Esophagus squamous epithelium (tissue), 5 donors: ENCODE measurements around the gene TTLL4. TPM values are rescaled to one million over a fixed set of nuclear protein-coding genes. Genes with fewer than 3 reads are reported as not detected.
A peak's percentile ranks its signal among the peaks of the same experiment; 100 is the strongest.

ENCODE experiments used
- DNase-seq: peaks from one replicate; lab custom pipeline; 2025; lab: John Stamatoyannopoulos, UW
- H3K27ac ChIP-seq, 4 donors: fragments of 200-600 bp; sonication (generic); one replicate each; pipeline ENCODE4 v1.5.1; 2016 to 2019; ENCODE audit warnings: mild to moderate bottlenecking in 1 of 4
- H3K27me3 ChIP-seq, 4 donors: fragments of 200-600 bp; sonication (generic); 1 replicate in 3 of 4; 2 replicates in 1 of 4; pipeline versions ENCODE4 v1.5.1 to v1.6.0; 2017 to 2021; ENCODE audit warnings: antibody characterized with exemption in 1 of 4
- H3K36me3 ChIP-seq, 3 donors: fragments of 200-600 bp; sonication (generic); one replicate each; pipeline ENCODE4 v1.5.1; 2016 to 2019
- H3K4me1 ChIP-seq, 3 donors: fragments of 200-600 bp; sonication (generic); one replicate each; pipeline ENCODE4 v1.5.1; 2017 to 2019
- H3K4me3 ChIP-seq, 4 donors: fragments of 200-600 bp; sonication (generic); 1 replicate in 3 of 4; 2 replicates in 1 of 4; pipeline ENCODE4 v1.5.1; 2016 to 2019; ENCODE audit warnings: mild to moderate bottlenecking in 2 of 4, moderate library complexity in 1 of 4
- H3K9me3 ChIP-seq, 3 donors: fragments of 200-600 bp; sonication (generic); one replicate each; pipeline ENCODE4 v1.5.1; 2016 to 2019
- POLR2A ChIP-seq, 4 donors: fragments of 450-650 bp; IDR thresholded peaks; one replicate each; pipeline ENCODE4 v1.6.1; 2017; ENCODE audit warnings: antibody characterized with exemption in 4 of 4, mild to moderate bottlenecking in 4 of 4, moderate library complexity in 3 of 4
- WGBS, 2 donors: methylation state at CpG; one replicate each; pipeline ENCODE4 v1.1.5; 2018; 5-methylcytosine and 5-hydroxymethylcytosine counted together
- intact Hi-C: fragments of 100-400 bp; cut with DNase I; formaldehyde crosslinking; loops from one replicate; pipeline ENCODE4 v1.15.0; 2022
- total RNA-seq, 4 donors: library from RNA; depleted of rRNA; stranded (reverse); fragments of >200 nt; gene quantifications; one replicate each; pipeline ENCODE4 v1.1.0, GENCODE V29; 2016
- TF ChIP-seq, protein P1 (sequence below), 6 experiments: fragments of 450-650 bp in 4 of 6; fragments of 200-600 bp in 2 of 6; sonication (generic) in 2 of 6; IDR thresholded peaks; one replicate each; pipeline ENCODE4 v1.5.1; 2016 to 2019; ENCODE audit warnings: antibody characterized with exemption in 6 of 6, mild to moderate bottlenecking in 4 of 6, moderate library complexity in 4 of 6
- donor health status: DM: yes; HTN: yes; CAD: no.

Gene TTLL4
- total RNA-seq, 4 donors from 2014 or later: 12.8 to 17.5 (median 15.6) TPM

DNA sequence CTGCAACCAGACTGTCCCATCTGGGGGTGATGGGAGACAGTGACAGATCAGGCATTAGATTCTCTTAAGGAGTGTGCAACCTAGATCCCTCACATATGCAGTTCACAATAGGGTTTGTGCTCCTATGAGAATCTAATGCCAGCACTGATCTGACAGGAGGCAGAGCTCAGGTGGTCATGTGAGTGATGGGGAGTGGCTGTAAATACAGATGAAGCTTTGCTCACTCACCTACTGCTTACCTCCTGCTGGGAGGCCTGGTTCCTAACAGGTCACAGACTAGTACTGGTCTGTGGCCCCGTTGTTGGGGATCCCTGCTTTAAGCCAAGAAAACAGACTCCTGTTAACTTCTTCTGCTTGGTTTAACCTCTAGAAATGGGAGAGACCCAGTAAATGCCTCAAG lies 74.5 kb downstream of the TTLL4 start:
- DNase-seq: no peak
- WGBS, 2 donors: 40% methylated on average over 1 of the region's 1 CpG; no CpG with 5 or more reads in 1 of the 2 donors
- Histone ChIP-seq H3K36me3 (no peaks in the 10 kb centered on the region), H3K9me3 (no peaks in the 10 kb centered on the region), H3K4me3 (no peak overlapping the region), H3K27me3 (peaks cover 0 to 9% (median 0%) of the 10 kb centered on the region in 4 donors), H3K27ac (no peak overlapping the region), H3K4me1 (peaks cover 0 to 57% (median 0%) of the 10 kb centered on the region in 3 donors)
- intact Hi-C loops: no loop called here
- TF ChIP-seq, protein P1, sequence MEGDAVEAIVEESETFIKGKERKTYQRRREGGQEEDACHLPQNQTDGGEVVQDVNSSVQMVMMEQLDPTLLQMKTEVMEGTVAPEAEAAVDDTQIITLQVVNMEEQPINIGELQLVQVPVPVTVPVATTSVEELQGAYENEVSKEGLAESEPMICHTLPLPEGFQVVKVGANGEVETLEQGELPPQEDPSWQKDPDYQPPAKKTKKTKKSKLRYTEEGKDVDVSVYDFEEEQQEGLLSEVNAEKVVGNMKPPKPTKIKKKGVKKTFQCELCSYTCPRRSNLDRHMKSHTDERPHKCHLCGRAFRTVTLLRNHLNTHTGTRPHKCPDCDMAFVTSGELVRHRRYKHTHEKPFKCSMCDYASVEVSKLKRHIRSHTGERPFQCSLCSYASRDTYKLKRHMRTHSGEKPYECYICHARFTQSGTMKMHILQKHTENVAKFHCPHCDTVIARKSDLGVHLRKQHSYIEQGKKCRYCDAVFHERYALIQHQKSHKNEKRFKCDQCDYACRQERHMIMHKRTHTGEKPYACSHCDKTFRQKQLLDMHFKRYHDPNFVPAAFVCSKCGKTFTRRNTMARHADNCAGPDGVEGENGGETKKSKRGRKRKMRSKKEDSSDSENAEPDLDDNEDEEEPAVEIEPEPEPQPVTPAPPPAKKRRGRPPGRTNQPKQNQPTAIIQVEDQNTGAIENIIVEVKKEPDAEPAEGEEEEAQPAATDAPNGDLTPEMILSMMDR (IDR thresholded peaks at IDR 0.05): no peak
- no peak for TF ChIP-seq POLR2A (IDR thresholded peaks at IDR 0.05)

DNA sequence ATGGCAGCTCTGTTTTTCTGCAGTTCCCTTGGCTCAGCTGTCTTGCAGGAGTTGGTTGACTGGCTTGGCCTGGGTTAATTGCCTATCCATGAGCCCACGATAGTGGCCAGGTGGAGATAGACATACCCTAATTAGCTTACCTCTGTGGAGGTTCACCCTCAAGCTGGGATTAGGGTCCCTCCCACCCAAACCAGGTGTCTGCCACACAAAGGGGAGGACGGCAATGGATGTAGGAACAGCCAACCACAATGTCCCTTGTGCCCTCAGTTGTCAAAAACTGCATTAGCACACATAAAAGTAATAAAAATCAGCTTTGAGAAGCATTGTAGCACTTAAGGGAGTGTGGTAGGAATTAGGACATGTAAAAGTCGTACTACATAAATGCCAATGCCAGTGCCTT lies 75.5 kb downstream of the TTLL4 start:
- Histone ChIP-seq H3K36me3 (no peaks in the 10 kb centered on the region), H3K4me3 (no peak overlapping the region), H3K27ac (no peak overlapping the region), H3K9me3 (no peaks in the 10 kb centered on the region), H3K27me3 (peaks cover 0 to 9% (median 0%) of the 10 kb centered on the region in 4 donors), H3K4me1 (peaks cover 0 to 50% (median 0%) of the 10 kb centered on the region in 3 donors)
- intact Hi-C loops: no loop called here
- WGBS, 2 donors: 84 to 93% methylated on average over 3 of the region's 3 CpGs
- TF ChIP-seq, protein P1 (IDR thresholded peaks at IDR 0.05): no peak
- no peak for TF ChIP-seq POLR2A (IDR thresholded peaks at IDR 0.05)
- DNase-seq: no peak

DNA sequence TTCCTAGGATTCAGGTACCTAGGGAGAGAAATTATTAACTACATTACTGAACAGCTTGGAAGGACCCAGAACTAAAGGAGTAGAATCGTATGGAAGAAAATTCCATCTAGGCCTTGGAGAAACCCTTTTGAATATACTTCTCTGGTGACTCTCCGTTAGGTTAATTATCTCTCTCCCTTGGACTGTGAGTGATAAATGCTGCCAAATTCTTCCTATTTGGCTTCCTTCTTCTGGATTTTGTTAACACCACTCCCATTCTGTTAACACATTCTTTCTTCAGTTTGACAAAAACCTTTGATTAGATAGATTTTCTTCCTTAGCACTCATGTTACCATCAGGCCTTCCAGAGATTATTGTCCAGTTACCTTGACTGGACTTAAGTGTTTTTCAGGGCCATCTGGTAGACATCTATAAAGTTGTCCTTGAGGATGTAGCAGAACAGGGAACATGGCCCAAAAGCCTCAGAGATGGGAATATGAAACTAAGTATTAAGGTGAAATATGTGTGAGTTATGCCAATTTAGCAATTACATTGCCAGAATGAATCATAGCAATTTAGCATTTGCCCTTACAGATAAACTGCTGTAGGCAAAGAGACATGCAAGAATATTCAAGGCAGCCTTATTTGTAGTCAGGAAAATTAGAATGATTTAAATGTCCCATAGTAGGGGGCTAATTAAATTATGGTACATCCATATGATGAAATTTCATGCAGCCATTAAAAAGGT lies 78.1 kb downstream of the TTLL4 start:
- peaks cover 0 to 26% (median 0%) of the 10 kb centered on the region in 3 donors for H3K4me1 ChIP-seq
- no peaks in the 10 kb centered on the region for H3K9me3 ChIP-seq
- no peak for DNase-seq
- 62 to 76% methylated on average over 2 of the region's 2 CpGs for WGBS, 2 donors
- TF ChIP-seq POLR2A (IDR thresholded peaks at IDR 0.05): no peak
- TF ChIP-seq, protein P1 (IDR thresholded peaks at IDR 0.05): no peak
- H3K27ac ChIP-seq: peak overlapping the region in 2 of 4 donors; percentile 10 to 42
- H3K36me3 ChIP-seq: no peaks in the 10 kb centered on the region
- intact Hi-C loops: no loop called here
- H3K27me3 ChIP-seq: no peaks in the 10 kb centered on the region
- no peak overlapping the region for H3K4me3 ChIP-seq

DNA sequence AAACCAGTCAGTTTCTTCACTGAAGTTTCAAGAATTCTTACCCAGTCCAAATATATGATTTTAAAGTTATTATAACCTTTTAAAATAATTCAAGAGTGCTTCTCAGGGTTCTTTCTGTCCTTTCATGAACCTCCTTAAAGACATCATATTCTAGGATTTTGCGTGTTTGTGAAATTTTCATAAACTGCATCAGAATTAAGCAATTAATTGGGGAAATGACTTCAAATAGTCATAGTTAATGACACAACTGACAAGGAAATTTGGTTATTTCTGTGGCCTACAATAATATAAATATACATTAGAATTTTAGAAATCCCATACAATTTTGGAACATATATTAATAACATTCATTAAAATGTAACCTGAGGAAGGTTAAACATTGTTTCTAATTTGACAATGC lies 81.8 kb downstream of the TTLL4 start:
- peaks cover 0 to 16% (median 0%) of the 10 kb centered on the region in 3 donors for H3K4me1 ChIP-seq
- DNase-seq: no peak
- intact Hi-C loops: no loop called here
- no peaks in the 10 kb centered on the region for H3K27me3 ChIP-seq
- H3K9me3 ChIP-seq: no peaks in the 10 kb centered on the region
- no peak overlapping the region for H3K4me3 ChIP-seq
- no peaks in the 10 kb centered on the region for H3K36me3 ChIP-seq
- TF ChIP-seq, protein P1 (IDR thresholded peaks at IDR 0.05): no peak
- no peak for TF ChIP-seq POLR2A (IDR thresholded peaks at IDR 0.05)
- WGBS, 2 donors: 90 to 94% methylated on average over 1 of the region's 1 CpG
- H3K27ac ChIP-seq: no peak overlapping the region

DNA sequence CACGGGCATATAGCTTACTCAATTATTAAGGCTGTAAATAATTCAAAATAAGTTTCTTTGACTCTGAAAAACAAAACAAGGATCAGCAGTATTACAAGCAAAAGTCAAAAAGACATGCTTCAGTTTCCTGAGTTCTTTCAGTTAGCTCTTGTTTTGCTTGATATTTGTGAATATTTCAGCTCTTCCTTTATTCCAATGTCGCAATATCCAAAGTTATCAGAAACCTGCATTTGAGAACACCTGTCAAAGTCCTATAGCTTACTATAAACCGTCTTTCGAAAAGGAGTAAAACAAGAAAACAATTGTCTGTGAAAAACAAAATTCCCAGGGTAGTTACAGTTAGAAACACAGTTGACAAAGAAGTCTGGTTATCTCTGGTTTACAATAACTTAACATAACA lies 86.1 kb downstream of the TTLL4 start:
- H3K4me1 ChIP-seq: peaks cover 0 to 10% (median 0%) of the 10 kb centered on the region in 3 donors
- TF ChIP-seq, protein P1 (IDR thresholded peaks at IDR 0.05): no peak
- TF ChIP-seq POLR2A (IDR thresholded peaks at IDR 0.05): no peak
- WGBS, 2 donors: 88 to 89% methylated on average over 4 of the region's 4 CpGs
- no peaks in the 10 kb centered on the region for H3K36me3 ChIP-seq
- intact Hi-C loops: no loop called here
- no peak for DNase-seq
- no peaks in the 10 kb centered on the region for H3K9me3 ChIP-seq
- no peaks in the 10 kb centered on the region for H3K27me3 ChIP-seq
- no peak overlapping the region for H3K27ac ChIP-seq
- no peak overlapping the region for H3K4me3 ChIP-seq
